GM13976 (cell line): ENCODE data around the gene RSPH3.
"Not testable (repeated sequence)": the region's sequence is repeated elsewhere in the genome, so short reads cannot be mapped to it uniquely, and the experiment has no call there.

ENCODE experiments used
- DNase-seq: peaks from one replicate; pipeline ENCODE4 v3.0.0; 2012; ENCODE audit warnings: low spot score
- CTCF ChIP-seq: IDR thresholded peaks from 2 replicates; pipeline ENCODE4 v1.5.1; 2012; ENCODE audit warnings: borderline replicate concordance, mild to moderate bottlenecking; ENCODE audit not compliant: insufficient read depth; ENCODE audit errors: extremely low read depth, missing control alignments, control extremely low read depth
- in situ Hi-C: fragments of 300-500 bp; cut with MboI; formaldehyde crosslinking; loops from one replicate; pipeline ENCODE4 v1.12.0; 2022; ENCODE audit warnings: low sequenced_read_pairs, mixed read lengths, inconsistent platforms; ENCODE audit not compliant: unreplicated experiment

Gene RSPH3

GRCh38 chr6:158996856-158997255, 3.1 kb downstream of the RSPH3 start:
- DNase-seq: no peak
- in situ Hi-C loops: no loop called here
- TF ChIP-seq CTCF: no peak

- DNase-seq: no peak
- TF ChIP-seq CTCF: no peak
- in situ Hi-C loops: no loop called here
These were observed 6.4 kb downstream of the RSPH3 start for GRCh38 chr6:158993639-158994038.

- DNase-seq: no peak
- no peak for TF ChIP-seq CTCF
- in situ Hi-C loops: no loop called here
These were observed 8.8 kb downstream of the RSPH3 start for GRCh38 chr6:158991017-158991723.

GRCh38 chr6:158989711-158990110, 10.3 kb downstream of the RSPH3 start:
- DNase-seq, in situ Hi-C loops: not testable (repeated sequence)

GRCh38 chr6:158988477-158988876, 11.5 kb downstream of the RSPH3 start:
- no peak for DNase-seq
- in situ Hi-C loops: no loop called here
- TF ChIP-seq CTCF: no peak

GRCh38 chr6:158987657-158988056, 12.3 kb downstream of the RSPH3 start:
- no peak for TF ChIP-seq CTCF
- DNase-seq: no peak
- in situ Hi-C loops: no loop called here

- no peak for DNase-seq
- no peak for TF ChIP-seq CTCF
- in situ Hi-C loops: no loop called here
These were observed 21.2 kb downstream of the RSPH3 start for GRCh38 chr6:158978757-158979156.
